GM21576 (cell line): ENCODE results near the gene VEGFB.
A peak's percentile ranks its signal among the peaks of the same experiment; 100 is the strongest.

Experiments used
- ATAC-seq: cut with Tn5 transposase; IDR thresholded peaks from one replicate; pipeline ENCODE4 v1.9.1; 2021; ENCODE audit warnings: mild to moderate bottlenecking, moderate library complexity; ENCODE audit not compliant: unreplicated experiment

The VEGFB gene

DNA sequence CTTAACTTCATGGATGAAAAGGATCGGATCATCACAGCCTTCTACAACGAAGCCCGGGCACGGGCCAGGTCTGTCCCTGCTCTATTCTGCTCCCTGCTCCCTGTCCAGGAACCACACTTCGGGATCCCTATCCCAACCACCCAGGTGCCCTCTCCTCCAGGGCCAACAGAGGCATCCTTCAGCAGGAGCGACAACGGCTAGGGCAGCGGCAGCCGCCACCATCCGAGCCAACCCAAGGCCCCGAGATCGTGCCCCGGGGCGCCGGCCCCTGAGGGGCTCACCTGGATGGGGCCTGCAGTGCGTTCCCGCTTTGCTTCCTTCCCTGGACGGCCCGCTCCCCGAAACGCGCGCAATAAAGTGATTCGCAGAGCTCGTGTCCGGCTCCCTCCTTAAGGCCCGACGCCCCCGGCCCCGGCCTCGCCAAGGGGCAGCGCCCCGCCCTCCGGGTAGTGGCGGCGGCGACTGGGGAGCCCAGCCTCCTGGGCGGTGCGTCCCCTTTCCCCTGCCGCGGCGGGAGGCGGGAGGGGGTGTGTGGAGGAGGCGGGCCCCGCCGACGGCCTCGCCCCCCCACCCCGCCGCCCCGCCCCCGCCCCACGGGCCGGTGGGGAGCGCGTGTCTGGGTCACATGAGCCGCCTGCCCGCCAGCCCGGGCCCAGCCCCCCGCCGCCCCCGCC lies at the start of gene VEGFB:
Gene VEGFB, plus strand, starts transcription at position 672 of the 674 bp plus-strand sequence. CDS start 250 bp downstream, outside the sequence.
- peak; percentile 26 for ATAC-seq

DNA sequence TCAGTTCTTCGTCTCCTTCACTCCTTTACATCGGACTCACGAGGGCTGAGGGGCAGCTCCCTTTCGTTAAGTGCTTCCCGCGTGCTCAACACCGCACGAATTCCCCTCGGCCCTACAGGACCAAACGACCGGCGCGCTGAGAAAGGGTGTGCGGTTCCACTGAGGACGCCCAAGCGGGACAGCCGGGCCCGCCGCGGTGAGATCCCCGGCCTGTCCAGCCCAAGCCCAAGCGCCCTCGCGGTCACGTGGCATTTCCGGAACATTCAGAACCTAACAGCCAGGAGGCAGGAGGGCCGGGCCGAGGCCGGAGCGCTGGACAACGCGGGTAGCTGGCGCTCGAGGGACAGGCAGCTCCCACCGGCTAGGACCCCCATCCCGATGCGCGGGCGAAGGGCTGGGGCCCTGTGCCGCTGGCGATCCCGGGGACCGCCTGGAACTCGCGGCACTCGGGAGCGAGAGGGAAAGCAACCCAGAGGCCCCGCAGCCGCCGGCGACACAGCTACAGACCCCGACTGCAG lies 49.1 kb upstream of the VEGFB start:
- peak; percentile 15 for ATAC-seq

- ATAC-seq = peak; percentile 83
Observed at GRCh38 chr11:64185693-64186491, 48.5 kb upstream of the VEGFB start, which contains the start of gene STIP1. Gene STIP1 (plus strand): TSS chr11:64186171. CDS start chr11:64186262, 91 bp downstream.

DNA sequence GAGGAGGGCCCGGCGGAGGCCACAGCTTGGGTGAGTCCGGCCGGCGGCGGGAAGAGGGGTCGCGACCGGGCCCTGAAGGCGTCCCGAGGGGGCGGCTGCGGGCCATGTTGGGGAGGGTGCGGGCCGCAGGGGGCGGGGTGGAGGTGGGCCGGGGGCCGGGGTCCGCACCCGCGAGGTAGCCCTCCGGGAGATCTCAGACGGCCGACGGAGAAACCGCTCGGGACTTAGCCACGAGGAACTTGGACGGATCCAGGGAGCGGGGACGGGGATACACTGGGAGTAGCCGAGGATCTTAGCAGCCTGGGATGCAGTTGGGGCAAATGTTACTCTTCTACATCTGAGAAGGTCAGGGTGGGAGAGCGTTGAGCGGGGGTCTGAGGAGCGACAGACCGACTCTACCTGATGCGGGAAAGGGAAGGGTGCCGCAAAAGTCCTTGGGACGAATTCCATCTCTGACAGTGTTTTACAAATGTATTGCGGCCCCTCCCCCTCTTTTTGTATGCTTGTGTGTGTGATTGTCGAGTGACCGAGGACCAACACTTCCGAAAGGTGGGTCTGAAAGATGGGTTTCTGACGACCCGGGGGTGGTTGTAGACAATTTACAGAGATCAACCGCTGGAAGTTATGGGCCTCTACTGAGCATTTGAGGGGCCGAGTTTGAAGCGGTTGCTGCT lies 47.8 kb upstream of the VEGFB start:
- ATAC-seq = no peak

DNA sequence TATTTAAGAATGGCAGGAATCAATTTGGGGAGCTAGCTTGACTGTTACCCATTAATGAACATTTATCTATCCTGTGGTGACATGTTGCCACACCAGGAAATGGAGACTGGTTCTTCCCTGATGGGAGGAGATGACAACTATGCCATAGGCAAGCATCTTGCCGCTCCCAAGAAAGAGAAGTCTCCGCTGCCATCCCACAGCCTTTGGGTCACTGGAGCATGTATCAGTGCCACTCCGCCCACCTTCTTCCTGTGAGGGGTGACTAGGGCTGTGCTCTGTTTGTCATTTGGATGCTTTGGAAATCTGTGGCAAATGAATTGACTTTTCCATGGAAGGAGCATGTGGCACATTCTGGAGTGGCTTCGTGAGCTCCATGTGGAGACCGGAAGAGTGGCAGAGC lies 42.0 kb upstream of the VEGFB start:
- ATAC-seq = no peak

GRCh38 chr11:64196626-64197025 lies 37.8 kb upstream of the VEGFB start:
- no peak for ATAC-seq

GRCh38 chr11:64198511-64198910 lies 35.9 kb upstream of the VEGFB start:
- ATAC-seq = no peak

DNA sequence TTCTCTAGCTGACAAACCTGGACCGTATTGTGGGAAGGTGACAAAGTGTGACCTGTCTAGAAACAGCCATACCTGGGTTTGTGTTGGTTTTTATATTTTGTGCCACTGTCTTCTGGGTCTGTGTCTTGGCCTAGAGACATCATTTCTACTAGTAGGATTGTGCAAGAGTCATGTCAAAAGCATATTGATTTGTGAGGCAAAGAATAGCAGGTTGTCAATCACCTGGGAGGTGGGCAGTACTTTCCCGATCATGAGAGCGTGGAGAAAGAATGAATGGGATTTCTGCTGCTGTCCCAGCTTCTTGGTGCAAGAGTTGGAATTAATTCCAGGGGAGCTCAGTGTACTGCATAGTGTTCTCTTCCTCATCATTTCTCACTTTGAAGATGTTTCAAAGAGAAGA lies 32.8 kb upstream of the VEGFB start:
- no peak for ATAC-seq

DNA sequence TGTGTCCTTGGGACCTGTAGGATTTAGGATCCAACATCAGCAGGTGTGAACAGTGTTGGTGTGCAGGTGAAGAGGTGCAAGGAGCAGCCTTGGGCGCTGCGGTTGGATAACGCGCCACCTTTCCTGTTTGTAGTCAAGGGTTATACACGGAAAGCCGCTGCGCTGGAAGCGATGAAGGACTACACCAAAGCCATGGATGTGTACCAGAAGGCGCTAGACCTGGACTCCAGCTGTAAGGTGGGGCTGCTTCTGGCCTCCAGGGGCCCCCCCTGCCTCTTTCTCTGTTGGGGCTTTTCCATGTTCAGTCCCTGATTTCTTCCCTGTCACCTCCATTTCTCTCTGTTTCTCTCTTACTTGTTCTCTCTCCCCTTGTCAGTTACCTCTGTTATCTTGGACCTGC lies 31.4 kb upstream of the VEGFB start:
- ATAC-seq = no peak

DNA sequence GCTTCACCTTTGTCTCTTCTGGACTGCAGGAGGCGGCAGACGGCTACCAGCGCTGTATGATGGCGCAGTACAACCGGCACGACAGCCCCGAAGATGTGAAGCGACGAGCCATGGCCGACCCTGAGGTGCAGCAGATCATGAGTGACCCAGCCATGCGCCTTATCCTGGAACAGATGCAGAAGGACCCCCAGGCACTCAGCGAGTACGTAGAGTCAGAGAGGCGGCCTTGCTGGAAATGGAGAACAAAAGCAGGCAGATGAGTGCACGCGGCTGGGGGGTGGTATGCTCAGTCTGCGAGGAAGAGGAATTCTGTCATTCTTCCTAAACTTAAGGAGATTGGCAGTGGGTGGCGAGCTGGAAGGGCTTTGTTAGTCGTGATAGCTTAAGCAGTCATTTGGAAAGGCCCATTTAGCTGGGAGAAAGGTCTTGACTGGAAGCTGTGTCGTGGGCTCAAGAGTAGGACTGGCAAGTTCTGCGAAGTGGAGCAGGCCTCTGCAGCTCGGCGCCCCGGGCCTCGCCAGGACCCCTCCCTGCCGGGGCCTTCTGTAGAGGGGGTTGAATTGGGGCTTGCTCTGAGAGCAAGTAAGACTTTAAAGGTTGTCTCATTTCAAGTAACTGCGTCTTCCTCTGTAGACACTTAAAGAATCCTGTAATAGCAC lies 30.8 kb upstream of the VEGFB start:
- no peak for ATAC-seq

- no peak for ATAC-seq
Observed at GRCh38 chr11:64204080-64204440, 30.3 kb upstream of the VEGFB start.

- no peak for ATAC-seq
Observed at GRCh38 chr11:64204464-64204989, 29.9 kb upstream of the VEGFB start.

DNA sequence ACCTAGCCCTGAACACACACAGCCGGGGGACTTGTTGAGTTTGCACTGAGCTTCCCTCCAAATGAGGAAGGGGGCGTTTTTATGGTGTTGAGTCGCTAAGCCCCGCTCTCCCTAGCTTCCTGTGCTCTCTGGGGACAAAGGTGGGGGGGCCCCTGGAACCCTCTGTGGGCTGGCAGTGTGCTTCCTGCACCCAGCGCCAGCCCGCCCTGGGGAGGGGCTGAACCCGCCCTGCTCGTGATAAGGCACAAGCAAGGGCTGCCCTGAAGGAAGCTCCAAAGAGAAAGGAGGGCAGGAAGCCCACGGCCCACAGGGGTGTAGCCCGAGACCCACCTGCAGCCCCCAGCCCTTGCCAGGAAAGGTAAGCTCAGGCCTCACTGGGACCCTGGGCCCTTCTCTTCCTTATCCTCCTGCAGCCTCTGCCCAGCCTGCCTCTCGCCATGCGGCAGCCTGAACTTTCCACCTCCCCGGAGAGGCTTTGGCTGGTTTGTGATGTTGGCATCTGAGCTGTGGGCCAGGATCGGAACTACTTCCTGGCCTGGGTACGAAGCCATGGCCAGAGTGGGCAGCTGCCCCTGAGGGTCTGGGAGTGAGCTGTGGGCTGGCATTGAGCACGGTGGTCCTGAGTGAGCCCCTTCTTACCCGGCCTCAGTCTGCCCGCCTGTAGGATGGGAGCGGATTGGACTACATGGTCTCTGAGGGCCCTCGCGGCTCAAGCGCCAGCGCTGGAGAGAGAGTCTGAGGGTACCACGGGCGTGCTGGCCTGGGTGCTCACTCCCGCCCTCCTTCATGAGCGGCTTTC lies 27.7 kb upstream of the VEGFB start, which contains the start of gene FERMT3:
Gene FERMT3, plus strand, starts transcription at position 265 of the 799 bp plus-strand sequence. CDS start 644 bp downstream, outside the sequence.
- ATAC-seq = no peak

DNA sequence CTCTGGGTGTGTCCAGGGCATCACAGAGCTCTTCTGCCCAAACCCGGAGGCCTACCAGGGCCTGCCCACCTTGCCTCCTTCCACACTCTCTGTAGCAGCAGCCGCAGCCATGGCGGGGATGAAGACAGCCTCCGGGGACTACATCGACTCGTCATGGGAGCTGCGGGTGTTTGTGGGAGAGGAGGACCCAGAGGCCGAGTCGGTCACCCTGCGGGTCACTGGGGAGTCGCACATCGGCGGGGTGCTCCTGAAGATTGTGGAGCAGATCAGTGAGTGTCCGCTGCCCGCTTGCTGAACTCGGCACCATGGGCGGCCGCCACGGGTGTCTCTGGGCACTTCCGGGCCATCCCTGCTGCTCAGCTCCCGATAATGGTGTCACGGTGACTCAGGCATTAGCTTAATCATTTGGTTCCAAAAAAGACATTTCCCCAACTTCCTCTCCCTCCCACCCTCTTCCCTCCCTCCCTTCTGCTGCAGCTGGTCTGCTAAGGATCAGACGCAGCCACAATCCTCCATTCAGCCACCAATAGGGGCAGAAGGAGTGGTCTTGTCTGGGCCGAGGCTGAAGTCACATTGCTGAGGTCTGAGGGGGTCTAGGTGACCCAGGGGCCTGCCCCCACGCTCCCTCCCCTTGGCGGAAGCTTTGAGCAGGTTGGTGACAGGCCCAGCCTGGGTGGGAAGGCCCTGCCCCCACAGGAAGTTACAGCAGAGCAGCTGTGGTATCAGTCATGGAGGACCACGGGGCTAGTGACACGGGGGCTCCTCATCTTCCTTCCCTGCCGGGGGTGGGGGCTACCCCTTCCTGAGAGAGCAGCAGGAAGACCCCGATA lies 26.9 kb upstream of the VEGFB start:
- peak; percentile 61 for ATAC-seq

GRCh38 chr11:64208086-64208795 lies 26.1 kb upstream of the VEGFB start:
- no peak for ATAC-seq

DNA sequence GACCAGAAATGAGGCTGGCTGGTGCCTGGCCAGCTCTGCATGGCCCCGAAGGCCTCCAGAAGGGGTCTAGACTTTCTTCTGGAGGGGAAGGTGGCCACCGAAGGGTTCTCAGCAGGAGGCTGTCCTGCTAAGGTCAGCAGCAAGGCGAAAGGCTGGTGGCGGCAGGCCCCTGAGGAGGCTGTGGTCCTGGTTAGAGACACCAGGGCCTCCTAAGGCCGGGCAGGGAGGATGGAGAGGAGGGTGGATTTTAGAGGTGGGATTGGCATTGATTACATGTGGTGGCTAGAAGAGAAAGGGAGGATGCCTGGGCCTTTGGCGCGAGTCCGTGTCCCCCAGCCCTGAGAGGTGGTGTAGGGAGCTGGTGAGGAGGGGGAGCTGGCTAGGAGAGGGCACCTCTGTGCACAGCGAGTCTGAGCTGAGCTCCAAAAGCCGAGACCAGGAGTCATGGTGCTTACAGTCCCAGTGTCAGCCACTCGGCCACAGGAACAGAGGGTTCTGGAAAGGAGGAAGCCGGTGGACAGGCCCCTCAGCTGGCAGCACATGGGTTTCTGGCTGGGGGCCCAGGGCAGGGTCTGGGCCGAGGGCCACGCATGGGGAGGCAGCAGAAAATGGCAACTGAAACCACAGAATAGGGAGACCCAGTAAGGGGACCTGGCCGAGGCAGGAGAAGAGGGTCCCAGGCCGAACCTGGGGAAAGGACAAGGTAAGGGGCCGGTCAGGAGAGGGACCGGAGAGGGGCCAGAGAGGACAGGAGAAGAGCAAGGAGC lies 25.4 kb upstream of the VEGFB start:
- no peak for ATAC-seq

DNA sequence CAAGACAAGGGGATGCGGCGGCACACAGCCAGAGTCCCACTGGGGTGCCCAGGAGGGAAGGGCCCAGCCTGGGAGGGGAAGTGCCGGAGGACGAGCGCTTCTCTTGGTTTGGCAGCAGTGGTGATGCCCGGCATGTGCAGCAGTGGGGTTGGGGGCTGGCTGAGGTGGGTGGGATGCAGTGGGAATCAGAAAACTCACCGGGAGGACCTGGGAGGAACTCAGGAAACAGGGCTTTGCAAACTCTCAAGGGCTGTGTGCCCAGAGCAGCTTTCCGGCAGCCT lies 24.9 kb upstream of the VEGFB start:
- no peak for ATAC-seq
